HT1080 (cell line): ENCODE measurements around the gene APBA2. TPM values are rescaled to one million over a fixed set of nuclear protein-coding genes. Genes with fewer than 3 reads are reported as not detected.
"Not testable (repeated sequence)": the region's sequence is repeated elsewhere in the genome, so short reads cannot be mapped to it uniquely, and the experiment has no call there.

Experiments used
- DNase-seq: peaks from one replicate; pipeline ENCODE4 v3.0.0-alpha.2; 2015; ENCODE audit warnings: low read depth
- total RNA-seq: library from RNA; depleted of rRNA; stranded (reverse); fragments of >200 nt; shearing (Covaris generic); gene quantifications from 2 replicates; pipeline ENCODE4 v1.2.3, GENCODE V29; 2014

APBA2 gene
- total RNA-seq, 1 experiment from 2014 or later: 50.8 TPM

GRCh38 chr15:28995705-28996104 is 109.9 kb downstream of the APBA2 start:
- no peak for DNase-seq

GRCh38 chr15:28996289-28996688 is 110.5 kb downstream of the APBA2 start:
- no peak for DNase-seq

DNA sequence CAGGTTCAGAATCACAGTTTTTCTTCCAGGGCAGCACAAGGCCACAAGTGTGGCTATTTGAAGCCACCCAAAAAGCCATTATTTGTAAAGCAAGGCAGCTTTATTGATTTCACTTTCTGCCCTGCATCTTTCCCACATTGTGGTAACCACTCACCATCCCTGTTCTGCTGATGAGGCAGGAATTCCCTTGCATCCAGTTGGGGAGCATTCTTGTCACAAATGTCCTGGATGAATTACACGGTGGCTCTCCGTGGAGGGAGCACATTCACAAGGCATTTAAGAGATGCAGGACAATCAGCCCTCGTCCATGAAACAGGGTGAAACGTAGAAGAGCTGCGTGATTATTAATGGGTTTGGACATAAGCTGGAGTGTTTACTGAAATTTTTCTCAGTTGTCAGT is 111.2 kb downstream of the APBA2 start:
- DNase-seq: no peak

GRCh38 chr15:28997791-28998190 is 112.0 kb downstream of the APBA2 start:
- no peak for DNase-seq

- no peak for DNase-seq
Observed at GRCh38 chr15:28998511-28998910, 112.7 kb downstream of the APBA2 start.

- DNase-seq: peak; percentile 42
Observed at GRCh38 chr15:29003191-29003839, 117.5 kb downstream of the APBA2 start.

DNA sequence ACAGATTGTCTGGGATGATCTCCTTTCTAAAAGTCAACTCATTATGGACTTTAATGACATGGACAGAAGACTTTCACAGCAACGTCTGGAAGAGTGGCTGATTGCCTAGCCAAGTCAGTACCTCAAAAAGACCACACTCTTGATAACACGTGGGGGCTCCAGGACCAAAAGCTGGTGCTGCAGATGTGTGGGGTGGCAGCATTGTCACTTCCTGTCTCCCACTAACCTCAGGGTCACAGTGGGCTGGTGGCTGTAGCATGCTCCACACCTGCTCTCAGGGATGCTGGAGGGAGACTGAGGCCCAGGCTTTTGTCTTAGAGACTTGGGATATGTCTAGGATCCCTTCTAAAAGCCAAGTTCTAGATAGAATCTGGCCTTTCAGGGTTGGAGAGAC is 118.1 kb downstream of the APBA2 start:
- DNase-seq: no peak

GRCh38 chr15:29005931-29006330 is 120.2 kb downstream of the APBA2 start:
- no peak for DNase-seq

- no peak for DNase-seq
Observed at GRCh38 chr15:29008846-29009245, 123.1 kb downstream of the APBA2 start.

- DNase-seq: no peak
Observed at GRCh38 chr15:29012097-29012496, 126.3 kb downstream of the APBA2 start.

GRCh38 chr15:29014493-29014892 is 128.7 kb downstream of the APBA2 start:
- no peak for DNase-seq

DNA sequence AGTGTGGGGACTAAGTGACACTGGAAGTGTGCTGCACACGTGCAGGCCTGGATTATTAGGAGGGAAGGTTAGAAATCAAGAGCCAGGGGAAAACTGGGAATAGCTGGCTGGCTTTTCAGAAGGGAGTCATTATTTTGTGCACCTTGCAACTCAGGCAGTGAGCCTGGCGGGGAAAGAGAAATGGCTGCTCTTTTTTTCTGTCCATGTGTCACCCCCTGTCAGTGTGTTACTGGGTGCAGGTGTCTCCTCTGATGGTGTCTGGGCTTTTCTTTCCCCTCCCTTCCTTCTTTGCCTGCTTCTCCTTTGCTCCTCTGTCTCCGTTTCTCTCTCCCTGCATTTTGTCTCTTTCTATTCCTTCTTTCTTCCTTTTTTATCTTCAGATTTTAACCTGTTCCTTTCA is 130.7 kb downstream of the APBA2 start:
- no peak for DNase-seq

DNA sequence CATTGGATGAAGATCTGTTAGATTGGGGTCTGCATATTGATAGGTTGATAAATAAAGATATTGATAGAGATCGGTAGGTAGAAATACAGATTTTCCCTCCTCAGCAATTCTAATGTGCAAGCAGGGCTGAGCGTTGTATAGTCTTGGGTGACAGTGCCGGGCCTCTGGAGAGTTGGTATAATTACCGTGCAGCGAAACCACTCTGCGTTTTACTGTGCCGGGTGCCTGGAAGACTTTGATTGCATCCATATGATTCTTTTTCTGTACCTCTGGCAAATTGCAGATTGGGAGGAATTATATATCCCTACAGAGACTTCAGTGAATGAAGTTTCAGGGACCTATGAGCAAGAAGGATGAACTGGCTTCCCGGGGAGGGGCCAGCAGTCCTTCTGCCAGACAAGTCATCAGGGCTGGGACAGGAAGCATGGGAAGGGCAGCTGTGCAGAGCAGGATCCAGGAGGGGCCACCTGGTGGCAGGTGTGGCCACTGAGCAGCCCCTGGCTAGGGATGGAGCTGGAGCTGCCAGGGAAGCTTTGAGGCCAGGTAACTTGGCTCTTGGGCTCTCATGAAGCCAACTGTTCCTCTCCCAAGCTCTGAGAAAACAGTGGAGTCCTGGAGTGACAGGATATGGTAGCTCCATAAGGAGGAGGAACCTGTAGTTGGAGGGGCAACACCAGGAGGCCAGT is 132.5 kb downstream of the APBA2 start:
- DNase-seq: peak; percentile 17

GRCh38 chr15:29018995-29019976 is 133.5 kb downstream of the APBA2 start:
- no peak for DNase-seq

DNA sequence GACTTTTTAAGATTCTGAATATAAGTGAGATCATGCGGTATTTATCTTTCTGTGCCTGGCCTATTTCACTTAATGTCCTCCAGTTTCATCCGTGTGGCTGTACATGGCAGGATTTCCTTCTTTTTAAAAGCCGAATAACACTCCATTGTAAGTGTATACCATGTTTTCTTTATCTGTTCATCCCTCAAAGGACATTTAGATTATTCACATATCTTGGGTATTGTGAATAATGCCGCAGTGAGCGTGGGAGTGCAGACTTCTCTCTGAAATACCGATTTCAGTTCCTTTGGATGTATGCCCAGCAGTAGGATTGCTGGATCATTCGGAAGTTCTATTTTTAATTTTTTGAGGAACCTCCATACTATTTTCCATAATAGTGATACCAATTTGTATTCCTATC is 136.1 kb downstream of the APBA2 start:
- no peak for DNase-seq

DNA sequence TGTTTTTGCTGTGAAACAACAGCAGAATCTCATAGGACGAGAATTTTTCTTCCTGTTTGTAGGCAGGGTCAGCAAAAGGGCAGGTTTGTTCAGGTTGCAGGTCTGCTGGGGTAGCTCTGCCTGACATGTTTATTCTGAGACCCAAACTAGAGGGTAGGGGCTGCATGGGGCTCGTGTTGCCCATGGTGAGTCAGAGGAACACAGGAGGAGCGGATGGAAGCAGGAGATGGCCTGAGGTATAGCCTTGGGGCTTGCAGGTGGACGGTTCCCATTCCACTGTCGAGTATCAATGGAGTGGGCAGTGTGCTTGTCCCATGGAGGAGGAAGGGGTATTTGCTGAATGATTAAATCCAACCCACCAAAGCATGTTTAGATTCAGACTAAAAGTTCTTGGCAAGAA is 138.9 kb downstream of the APBA2 start:
- no peak for DNase-seq

DNA sequence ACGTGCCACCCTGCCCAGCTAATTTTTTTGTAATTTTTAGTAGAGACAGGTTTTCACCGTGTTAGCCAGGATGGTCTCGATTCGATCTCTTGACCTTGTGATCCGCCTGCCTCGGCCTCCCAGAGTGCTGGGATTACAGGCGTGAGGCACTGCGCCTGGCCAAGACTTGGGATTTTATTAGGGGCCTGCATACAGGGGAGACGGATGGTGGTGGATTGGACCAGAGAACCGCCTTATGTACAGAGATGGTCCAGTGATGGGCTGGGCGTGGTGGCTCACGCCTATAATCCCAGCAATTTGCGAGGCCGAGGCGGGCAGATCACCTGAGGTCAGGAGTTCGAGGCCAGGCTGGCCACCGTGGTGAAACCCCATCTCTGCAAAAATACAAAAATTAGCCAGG is 139.6 kb downstream of the APBA2 start:
- not testable (repeated sequence) for DNase-seq

GRCh38 chr15:29028158-29028557 is 142.4 kb downstream of the APBA2 start:
- not testable (repeated sequence) for DNase-seq

DNA sequence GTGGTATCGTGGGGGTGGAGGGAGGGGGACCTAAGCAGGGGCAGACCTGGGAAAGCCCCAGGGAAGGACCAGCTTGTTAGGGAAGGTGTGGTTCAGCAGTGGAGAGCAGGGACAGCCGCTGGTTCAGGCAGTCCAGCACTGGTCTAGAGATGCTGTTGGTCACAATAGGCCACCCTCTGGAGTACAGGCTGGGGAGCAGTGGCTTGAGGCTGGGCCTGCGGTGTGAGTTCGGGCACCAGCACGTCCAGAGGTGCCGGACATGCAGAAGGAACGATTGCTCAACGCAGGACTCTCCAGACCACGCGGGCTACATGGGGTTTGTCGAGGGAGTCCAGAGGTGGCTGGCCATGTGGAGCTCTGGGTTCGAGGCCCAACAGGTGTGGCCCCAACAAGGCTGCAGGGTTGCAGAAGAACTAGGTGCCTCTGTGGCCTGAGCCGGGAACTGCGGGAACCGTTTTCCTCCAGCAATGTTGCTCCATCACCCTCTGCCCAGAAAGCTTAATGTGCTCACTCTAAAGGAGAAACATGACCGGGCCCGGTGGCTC is 143.9 kb downstream of the APBA2 start:
- DNase-seq: no peak

GRCh38 chr15:29031502-29032228 is 145.9 kb downstream of the APBA2 start:
- DNase-seq: no peak

GRCh38 chr15:29032229-29032625 is 146.5 kb downstream of the APBA2 start:
- DNase-seq: no peak
